Thyroid gland (tissue), 4 donors: ENCODE measurements around the gene PHLDB1.

Source experiments
- CTCF ChIP-seq, 6 experiments: fragments of 200-600 bp in 3 of 6; fragments of 450-650 bp in 3 of 6; sonication (generic) in 3 of 6; IDR thresholded peaks; one replicate each; pipeline ENCODE4 v1.5.1; 2016 to 2019; ENCODE audit warnings: antibody characterized with exemption in 6 of 6, mild to moderate bottlenecking in 2 of 6, inconsistent platforms in 1 of 6, moderate library complexity in 1 of 6
- POLR2A ChIP-seq, 2 donors: fragments of 450-650 bp; IDR thresholded peaks; one replicate each; pipeline ENCODE4 v1.6.1; 2017; ENCODE audit warnings: antibody characterized with exemption in 2 of 2, mild to moderate bottlenecking in 2 of 2, moderate library complexity in 1 of 2

- TF ChIP-seq POLR2A (IDR thresholded peaks at IDR 0.05) (no peak), CTCF (IDR thresholded peaks at IDR 0.05) (no peak)
Observed at GRCh38 chr11:118635642-118636041, 28.2 kb downstream of the PHLDB1 start.
